ENCODE data around the gene RPS6KA2.

RPS6KA2 gene

DNA sequence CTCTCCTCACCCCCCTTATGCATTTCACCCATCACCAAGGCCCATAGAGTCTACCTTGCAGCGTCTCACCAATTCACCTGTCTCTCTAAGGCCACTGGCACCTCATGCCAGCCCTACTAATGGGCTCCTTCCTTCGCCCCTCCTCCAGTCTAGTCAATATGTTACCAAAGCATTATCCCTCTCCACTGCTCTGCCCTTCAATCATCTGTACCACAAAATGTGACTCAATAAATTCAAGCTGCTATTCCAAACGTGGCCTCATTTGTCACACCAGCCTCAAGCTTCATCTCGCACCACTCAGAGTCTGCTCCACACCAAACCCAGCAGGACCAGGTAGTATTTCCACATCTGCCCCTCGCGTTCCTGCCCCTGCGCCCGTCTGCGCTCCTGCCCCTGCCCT, 21.8 kb upstream of the RPS6KA2 start:
- no peak overlapping the region for H3K27ac Mint-ChIP-seq

GRCh38 chr6:166647896-166648295, 20.8 kb upstream of the RPS6KA2 start:
- Mint-ChIP-seq H3K36me3 (peaks cover 2 to 4% of the 10 kb centered on the region in 2 donors), H3K4me1 (no peaks in the 10 kb centered on the region), H3K9me3 (peaks cover 0 to 5% of the 10 kb centered on the region in 2 donors), H3K27ac (no peak overlapping the region), H3K27me3 (peaks cover 7 to 9% of the 10 kb centered on the region in 2 donors), H3K4me3 (no peak overlapping the region)
- DNase-seq = no peak
- no peak for ATAC-seq (replicated peaks)

More for the DNA sequence above, 21.8 kb upstream of the RPS6KA2 start:
- DNase-seq (no peak), ATAC-seq (replicated peaks) (no peak)
- Mint-ChIP-seq H3K27me3 (peaks cover 7 to 9% of the 10 kb centered on the region in 2 donors), H3K9me3 (peaks cover 0 to 2% of the 10 kb centered on the region in 2 donors), H3K4me1 (no peaks in the 10 kb centered on the region), H3K36me3 (peaks cover 1 to 2% of the 10 kb centered on the region in 2 donors), H3K4me3 (no peak overlapping the region)

GRCh38 chr6:166646716-166647115, 19.7 kb upstream of the RPS6KA2 start:
- H3K9me3 Mint-ChIP-seq = peaks cover 0 to 8% of the 10 kb centered on the region in 2 donors
- no peak overlapping the region for H3K27ac Mint-ChIP-seq
- no peak for ATAC-seq (replicated peaks)
- peaks cover 3 to 12% of the 10 kb centered on the region in 2 donors for H3K27me3 Mint-ChIP-seq
- DNase-seq = no peak
- no peak overlapping the region for H3K4me3 Mint-ChIP-seq
- H3K36me3 Mint-ChIP-seq = peaks cover 1 to 8% of the 10 kb centered on the region in 2 donors
- no peaks in the 10 kb centered on the region for H3K4me1 Mint-ChIP-seq

GRCh38 chr6:166645896-166646295, 18.8 kb upstream of the RPS6KA2 start:
- H3K9me3 Mint-ChIP-seq = peaks cover 0 to 9% of the 10 kb centered on the region in 2 donors
- H3K36me3 Mint-ChIP-seq = peaks cover 1 to 9% of the 10 kb centered on the region in 2 donors
- H3K4me3 Mint-ChIP-seq = no peak overlapping the region
- DNase-seq = no peak
- ATAC-seq (replicated peaks) = no peak
- H3K4me1 Mint-ChIP-seq = peaks cover under 1% of the 10 kb centered on the region in 2 donors
- H3K27ac Mint-ChIP-seq = no peak overlapping the region
- H3K27me3 Mint-ChIP-seq = peaks cover 8 to 17% of the 10 kb centered on the region in 2 donors

- Mint-ChIP-seq H3K4me1 (peaks cover 10 to 12% of the 10 kb centered on the region in 2 donors), H3K27me3 (peaks cover 20 to 26% of the 10 kb centered on the region in 2 donors), H3K27ac (no peak overlapping the region), H3K4me3 (no peak overlapping the region), H3K9me3 (peaks cover 0 to 9% of the 10 kb centered on the region in 2 donors), H3K36me3 (peaks cover 1 to 11% of the 10 kb centered on the region in 2 donors)
- no peak for ATAC-seq (replicated peaks)
- no peak for DNase-seq
Measured at GRCh38 chr6:166644681-166645080, 17.6 kb upstream of the RPS6KA2 start.

- Mint-ChIP-seq H3K4me1 (peaks cover 17 to 19% of the 10 kb centered on the region in 2 donors), H3K27me3 (peaks cover 26 to 32% of the 10 kb centered on the region in 2 donors), H3K4me3 (no peak overlapping the region), H3K36me3 (peaks cover 1 to 14% of the 10 kb centered on the region in 2 donors), H3K9me3 (peaks cover 0 to 9% of the 10 kb centered on the region in 2 donors), H3K27ac (no peak overlapping the region)
- ATAC-seq (replicated peaks) = no peak
- DNase-seq = no peak
Measured at GRCh38 chr6:166643891-166644590, 17.0 kb upstream of the RPS6KA2 start.

GRCh38 chr6:166642646-166643045, 15.6 kb upstream of the RPS6KA2 start:
- peaks cover 29 to 39% of the 10 kb centered on the region in 2 donors for H3K27me3 Mint-ChIP-seq
- no peak for ATAC-seq (replicated peaks)
- H3K36me3 Mint-ChIP-seq = peaks cover 1 to 14% of the 10 kb centered on the region in 2 donors
- no peak for DNase-seq
- peaks cover 0 to 9% of the 10 kb centered on the region in 2 donors for H3K9me3 Mint-ChIP-seq
- peaks cover 24 to 33% of the 10 kb centered on the region in 2 donors for H3K4me1 Mint-ChIP-seq
- H3K4me3 Mint-ChIP-seq = no peak overlapping the region
- H3K27ac Mint-ChIP-seq = no peak overlapping the region

GRCh38 chr6:166640342-166641043, 13.4 kb upstream of the RPS6KA2 start:
- Mint-ChIP-seq H3K4me3 (peak overlapping the region; percentile 30 to 48), H3K27me3 (peaks cover 50 to 56% of the 10 kb centered on the region in 2 donors), H3K4me1 (peaks cover 31 to 50% of the 10 kb centered on the region in 2 donors), H3K27ac (no peak overlapping the region), H3K9me3 (peaks cover 0 to 9% of the 10 kb centered on the region in 2 donors), H3K36me3 (peaks cover 1 to 14% of the 10 kb centered on the region in 2 donors)
- DNase-seq (no peak), ATAC-seq (replicated peaks) (peak; percentile 12 to 35)

- ATAC-seq (replicated peaks) (no peak), DNase-seq (no peak)
- Mint-ChIP-seq H3K27me3 (peaks cover 54 to 57% of the 10 kb centered on the region in 2 donors), H3K4me1 (peaks cover 31 to 50% of the 10 kb centered on the region in 2 donors), H3K9me3 (peaks cover 0 to 9% of the 10 kb centered on the region in 2 donors), H3K27ac (peak overlapping the region; percentile 4), H3K36me3 (peaks cover 1 to 14% of the 10 kb centered on the region in 2 donors), H3K4me3 (peak overlapping the region; percentile 12 to 48)
Measured at GRCh38 chr6:166639921-166640320, 12.9 kb upstream of the RPS6KA2 start.

- H3K27ac Mint-ChIP-seq = no peak overlapping the region
- peaks cover 4 to 10% of the 10 kb centered on the region in 2 donors for H3K9me3 Mint-ChIP-seq
- peaks cover 58 to 60% of the 10 kb centered on the region in 2 donors for H3K27me3 Mint-ChIP-seq
- DNase-seq (peak; percentile 72), ATAC-seq (replicated peaks) (peak; percentile 95 to 98)
- peaks cover 6 to 14% of the 10 kb centered on the region in 2 donors for H3K36me3 Mint-ChIP-seq
- peaks cover 36 to 56% of the 10 kb centered on the region in 2 donors for H3K4me1 Mint-ChIP-seq
- peak overlapping the region in 1 of 2 donors; percentile 71 for H3K4me3 Mint-ChIP-seq
Measured at GRCh38 chr6:166638573-166638964, 11.5 kb upstream of the RPS6KA2 start.

GRCh38 chr6:166637812-166638572, 10.9 kb upstream of the RPS6KA2 start:
- H3K4me3 Mint-ChIP-seq = peak overlapping the region; percentile 10 to 71
- DNase-seq = no peak
- H3K36me3 Mint-ChIP-seq = peaks cover 7 to 15% of the 10 kb centered on the region in 2 donors
- H3K4me1 Mint-ChIP-seq = peaks cover 36 to 59% of the 10 kb centered on the region in 2 donors
- H3K27me3 Mint-ChIP-seq = peaks cover 61 to 62% of the 10 kb centered on the region in 2 donors
- peaks cover 5 to 9% of the 10 kb centered on the region in 2 donors for H3K9me3 Mint-ChIP-seq
- peak overlapping the region; percentile 20 for H3K27ac Mint-ChIP-seq
- ATAC-seq (replicated peaks) = no peak

GRCh38 chr6:166636934-166637333, 9.9 kb upstream of the RPS6KA2 start:
- Mint-ChIP-seq H3K4me3 (no peak overlapping the region), H3K27ac (no peak overlapping the region), H3K36me3 (peaks cover 8 to 16% of the 10 kb centered on the region in 2 donors), H3K27me3 (peaks cover 61 to 69% of the 10 kb centered on the region in 2 donors), H3K9me3 (peaks cover 5 to 7% of the 10 kb centered on the region in 2 donors), H3K4me1 (peaks cover 39 to 69% of the 10 kb centered on the region in 2 donors)
- no peak for DNase-seq
- ATAC-seq (replicated peaks) = no peak

DNA sequence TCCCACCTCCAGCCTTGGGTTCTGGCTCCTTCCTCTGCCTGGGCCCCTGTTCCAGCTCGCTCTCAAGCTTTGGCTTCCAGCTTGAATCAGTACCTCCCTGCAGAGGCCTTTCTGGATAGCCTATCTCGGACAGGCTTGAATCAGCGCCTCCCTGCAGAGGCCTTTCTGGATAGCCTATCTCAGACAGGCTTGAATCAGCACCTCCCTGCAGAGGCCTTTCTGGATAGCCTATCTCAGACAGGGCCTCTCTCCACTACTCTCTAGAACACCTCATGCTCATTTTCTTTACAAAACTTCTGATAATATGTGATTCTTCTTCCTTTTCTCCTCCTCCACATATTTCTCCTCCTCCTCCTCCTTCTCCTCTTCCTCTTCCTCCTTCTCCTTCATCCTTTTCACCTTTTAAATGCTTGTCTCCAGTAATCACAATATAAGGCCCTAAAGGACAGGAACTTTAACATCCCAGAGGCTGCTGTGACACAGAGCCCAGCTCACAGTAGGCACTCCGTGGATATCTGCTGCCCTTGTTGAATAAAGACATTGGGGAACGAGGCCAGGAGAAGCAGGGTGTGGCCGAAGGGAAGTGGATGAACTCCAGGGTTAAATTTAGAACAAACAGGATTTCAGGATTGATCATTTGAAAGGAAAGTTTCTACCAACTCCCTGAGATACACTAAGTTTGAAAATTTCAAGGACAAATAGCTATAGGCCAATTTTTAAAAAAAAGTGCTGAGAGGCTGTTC, 9.3 kb upstream of the RPS6KA2 start:
- no peak overlapping the region for H3K4me3 Mint-ChIP-seq
- peaks cover 5% of the 10 kb centered on the region in 2 donors for H3K9me3 Mint-ChIP-seq
- peaks cover 45 to 74% of the 10 kb centered on the region in 2 donors for H3K4me1 Mint-ChIP-seq
- peaks cover 55 to 70% of the 10 kb centered on the region in 2 donors for H3K27me3 Mint-ChIP-seq
- ATAC-seq (replicated peaks) = no peak
- H3K27ac Mint-ChIP-seq = no peak overlapping the region
- no peak for DNase-seq
- H3K36me3 Mint-ChIP-seq = peaks cover 8 to 16% of the 10 kb centered on the region in 2 donors
